ENCODE data around the gene WDSUB1.

The WDSUB1 gene

GRCh38 chr2:159194241-159194640, 92.3 kb downstream of the WDSUB1 start:
- DNase-seq, result no peak

GRCh38 chr2:159193791-159194190, 92.7 kb downstream of the WDSUB1 start:
- peak; percentile 6 for DNase-seq

GRCh38 chr2:159192371-159192918, 94.1 kb downstream of the WDSUB1 start:
- DNase-seq, result no peak

- DNase-seq, result no peak
These were observed 98.1 kb downstream of the WDSUB1 start for GRCh38 chr2:159188449-159188848.

GRCh38 chr2:159187106-159187505, 99.4 kb downstream of the WDSUB1 start:
- no peak for DNase-seq

GRCh38 chr2:159186462-159186861, 100.0 kb downstream of the WDSUB1 start:
- DNase-seq, result no peak

Data from GDM1 (cell line).